ENCODE results near the gene RARA. TPM values are rescaled to one million over a fixed set of nuclear protein-coding genes. Genes with fewer than 3 reads are reported as not detected.

RARA gene
- total RNA-seq, 6 experiments from 2014 or later, result 27.1 to 32.2 (median 28.8) TPM

GRCh38 chr17:40283662-40284061 lies 25.3 kb upstream of the RARA start:
- Mint-ChIP-seq H3K36me3 (ENCODE audit: low read depth) (peaks cover 51% of the 10 kb centered on the region), H3K27me3 (ENCODE audit: insufficient read depth) (peaks cover 12% of the 10 kb centered on the region; the same call in 1 of the 2 replicates), H3K4me3 (peak overlapping the region; percentile 86), H3K4me1 (ENCODE audit: low read depth) (peaks cover 53% of the 10 kb centered on the region), H3K27ac (peak overlapping the region; percentile 93), H3K9me3 (peaks cover 7% of the 10 kb centered on the region)
- peak; percentile 95 for DNase-seq
- TF ChIP-seq, protein P1, sequence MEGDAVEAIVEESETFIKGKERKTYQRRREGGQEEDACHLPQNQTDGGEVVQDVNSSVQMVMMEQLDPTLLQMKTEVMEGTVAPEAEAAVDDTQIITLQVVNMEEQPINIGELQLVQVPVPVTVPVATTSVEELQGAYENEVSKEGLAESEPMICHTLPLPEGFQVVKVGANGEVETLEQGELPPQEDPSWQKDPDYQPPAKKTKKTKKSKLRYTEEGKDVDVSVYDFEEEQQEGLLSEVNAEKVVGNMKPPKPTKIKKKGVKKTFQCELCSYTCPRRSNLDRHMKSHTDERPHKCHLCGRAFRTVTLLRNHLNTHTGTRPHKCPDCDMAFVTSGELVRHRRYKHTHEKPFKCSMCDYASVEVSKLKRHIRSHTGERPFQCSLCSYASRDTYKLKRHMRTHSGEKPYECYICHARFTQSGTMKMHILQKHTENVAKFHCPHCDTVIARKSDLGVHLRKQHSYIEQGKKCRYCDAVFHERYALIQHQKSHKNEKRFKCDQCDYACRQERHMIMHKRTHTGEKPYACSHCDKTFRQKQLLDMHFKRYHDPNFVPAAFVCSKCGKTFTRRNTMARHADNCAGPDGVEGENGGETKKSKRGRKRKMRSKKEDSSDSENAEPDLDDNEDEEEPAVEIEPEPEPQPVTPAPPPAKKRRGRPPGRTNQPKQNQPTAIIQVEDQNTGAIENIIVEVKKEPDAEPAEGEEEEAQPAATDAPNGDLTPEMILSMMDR (IDR thresholded peaks at IDR 0.05), result no peak

DNA sequence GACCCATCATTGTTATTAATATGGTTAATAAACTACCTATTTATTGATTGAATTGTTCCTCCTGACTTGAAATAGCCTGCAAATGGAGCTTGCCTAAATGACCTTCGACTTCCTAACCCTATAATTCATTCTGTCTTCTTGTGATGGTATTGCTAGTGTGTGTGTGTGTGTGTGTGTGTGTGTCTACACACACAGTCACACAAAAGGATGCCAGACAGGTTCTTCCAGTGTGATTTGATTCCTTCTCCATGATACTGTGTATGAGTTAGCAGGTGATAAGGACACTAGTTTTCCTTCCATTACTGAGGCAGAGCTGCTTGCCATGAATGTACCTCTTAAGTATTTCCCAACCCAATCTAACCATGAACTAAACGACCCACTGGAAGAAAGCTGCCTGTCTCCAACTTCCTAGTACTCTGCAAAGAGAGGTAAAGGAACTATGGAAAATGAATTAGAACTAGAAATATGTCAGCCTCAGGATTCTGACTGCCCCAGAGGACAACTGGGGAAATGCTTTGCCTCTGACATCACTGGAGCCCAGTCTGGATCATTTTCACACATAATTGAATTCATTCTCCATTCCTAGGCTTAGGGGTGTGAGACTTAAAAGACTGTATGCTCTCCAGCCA lies 24.8 kb upstream of the RARA start:
- peaks cover 7% of the 10 kb centered on the region for H3K9me3 Mint-ChIP-seq
- H3K36me3 Mint-ChIP-seq (ENCODE audit: low read depth), result peaks cover 49% of the 10 kb centered on the region
- peaks cover 12% of the 10 kb centered on the region; the same call in 1 of the 2 replicates for H3K27me3 Mint-ChIP-seq (ENCODE audit: insufficient read depth)
- H3K27ac Mint-ChIP-seq, result peak overlapping the region; percentile 93
- peaks cover 56% of the 10 kb centered on the region for H3K4me1 Mint-ChIP-seq (ENCODE audit: low read depth)
- TF ChIP-seq, protein P1 (IDR thresholded peaks at IDR 0.05), result peak; percentile 64
- peak; percentile 73 for DNase-seq
- peak overlapping the region; percentile 86 for H3K4me3 Mint-ChIP-seq

- peaks cover 7% of the 10 kb centered on the region for H3K9me3 Mint-ChIP-seq
- DNase-seq, result no peak
- H3K36me3 Mint-ChIP-seq (ENCODE audit: low read depth), result peaks cover 33% of the 10 kb centered on the region
- TF ChIP-seq, protein P1 (IDR thresholded peaks at IDR 0.05), result no peak
- H3K4me1 Mint-ChIP-seq (ENCODE audit: low read depth), result peaks cover 71% of the 10 kb centered on the region
- no peak overlapping the region for H3K4me3 Mint-ChIP-seq
- H3K27me3 Mint-ChIP-seq (ENCODE audit: insufficient read depth), result peaks cover 10% of the 10 kb centered on the region
- no peak overlapping the region for H3K27ac Mint-ChIP-seq
Observed at GRCh38 chr17:40286473-40286872, 22.5 kb upstream of the RARA start.

- Mint-ChIP-seq H3K36me3 (ENCODE audit: low read depth) (peaks cover 27% of the 10 kb centered on the region), H3K27ac (no peak overlapping the region), H3K4me1 (ENCODE audit: low read depth) (peaks cover 65% of the 10 kb centered on the region), H3K4me3 (peak overlapping the region; percentile 59), H3K9me3 (peaks cover 7% of the 10 kb centered on the region), H3K27me3 (ENCODE audit: insufficient read depth) (peaks cover 8% of the 10 kb centered on the region)
- no peak for DNase-seq
- TF ChIP-seq, protein P1 (IDR thresholded peaks at IDR 0.05), result no peak
Observed at GRCh38 chr17:40287159-40287493, 21.9 kb upstream of the RARA start.

DNA sequence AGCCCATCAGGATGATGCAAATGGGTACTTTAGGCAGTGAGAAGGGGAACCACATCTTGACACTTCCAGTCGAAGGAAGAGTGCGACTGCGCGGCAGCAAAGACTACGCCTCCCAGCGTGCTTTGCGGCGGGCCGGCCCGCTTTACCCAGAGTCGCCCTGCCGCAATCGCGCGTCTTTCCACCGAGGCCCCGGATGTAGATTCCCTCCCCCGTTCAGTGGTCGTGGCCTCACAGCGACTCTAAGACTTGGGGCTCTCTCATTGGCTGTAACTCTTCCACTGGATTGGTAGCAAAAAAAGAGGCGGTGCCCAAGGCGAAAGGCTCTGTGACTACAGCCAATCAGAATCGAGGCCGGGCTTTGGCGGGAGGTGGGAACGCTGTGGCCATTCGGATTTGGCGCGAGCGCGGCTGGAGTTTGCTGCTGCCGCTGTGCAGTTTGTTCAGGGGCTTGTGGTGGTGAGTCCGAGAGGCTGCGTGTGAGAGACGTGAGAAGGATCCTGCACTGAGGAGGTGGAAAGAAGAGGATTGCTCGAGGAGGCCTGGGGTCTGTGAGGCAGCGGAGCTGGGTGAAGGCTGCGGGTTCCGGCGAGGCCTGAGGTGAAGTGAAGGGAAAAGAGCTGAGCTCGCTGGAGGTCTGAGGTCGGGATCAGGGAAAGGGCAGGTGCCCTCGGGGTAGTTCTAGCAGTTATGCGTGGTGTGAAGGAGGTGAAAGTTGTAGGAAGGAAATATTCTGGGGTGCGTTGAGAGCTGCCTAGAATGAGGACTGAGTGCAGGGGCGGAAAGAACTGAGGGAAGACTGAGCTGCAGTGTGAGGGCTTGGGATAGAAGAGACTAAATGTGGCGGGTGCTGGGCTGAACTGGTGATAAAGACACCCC lies 21.2 kb upstream of the RARA start, which contains the start of gene CDC6:
Gene CDC6 (plus strand): TSS at position 386 of the 876 bp plus-strand sequence. CDS start 1,542 bp downstream, outside the sequence.
- Mint-ChIP-seq H3K36me3 (ENCODE audit: low read depth) (peaks cover 21% of the 10 kb centered on the region), H3K9me3 (peaks cover 7% of the 10 kb centered on the region), H3K4me3 (peak within 1 kb of the TSS; percentile 97), H3K27me3 (ENCODE audit: insufficient read depth) (peaks cover 10% of the 10 kb centered on the region), H3K4me1 (ENCODE audit: low read depth) (peaks cover 59% of the 10 kb centered on the region), H3K27ac (peak within 1 kb of the TSS; percentile 88)
- TF ChIP-seq, protein P1 (IDR thresholded peaks at IDR 0.05), result no peak
- DNase-seq, result peak; percentile 99
